H1 (cell line): ENCODE data around the gene PRSS16. TPM values are rescaled to one million over a fixed set of nuclear protein-coding genes. Genes with fewer than 3 reads are reported as not detected.

ENCODE experiments used
- CTCF ChIA-PET: fragments of 300-600 bp; sonication (Branson Sonifier 250); formaldehyde crosslinking; loops from one replicate; lab custom pipeline; 2021; ENCODE audit not compliant: partially characterized antibody; lab: Charles Lee
- POLR2A ChIA-PET: fragments of 300-600 bp; sonication (Branson Sonifier 250); formaldehyde crosslinking; loops from one replicate; lab custom pipeline; 2021; ENCODE audit warnings: inconsistent platforms; ENCODE audit not compliant: partially characterized antibody; lab: Charles Lee
- DNase-seq, 2 experiments: peaks; one replicate each; pipeline versions ENCODE4 v3.0.0 to v3.0.0-alpha.2; 2010 to 2022; ENCODE audit warnings: low spot score in 2 of 2, low read depth in 1 of 2, mixed read lengths in 1 of 2
- FAIRE-seq: peaks from 2 replicates; lab custom pipeline; 2011; peaks lifted over from hg19 to GRCh38; lab: Jason Lieb, UNC
- H2AFZ ChIP-seq: 2 replicates; pipeline ENCODE4 v1.8.1; 2012; ENCODE audit warnings: low read length, inconsistent platforms
- H2AK5ac ChIP-seq: 2 replicates; pipeline ENCODE4 v1.6.1; 2013; ENCODE audit warnings: low read depth, low read length
- H2BK120ac ChIP-seq: replicated peaks from 2 replicates; pipeline ENCODE3; 2013; ENCODE audit warnings: low read depth, low read length, inconsistent platforms
- H2BK12ac ChIP-seq: 2 replicates; pipeline ENCODE4 v1.6.1; 2013; ENCODE audit warnings: low read depth, low read length
- H2BK15ac ChIP-seq: 2 replicates; pipeline ENCODE4 v1.6.1; 2013; ENCODE audit warnings: low read length
- H2BK20ac ChIP-seq: 2 replicates; pipeline ENCODE4 v1.6.1; 2013; ENCODE audit warnings: low read length
- H2BK5ac ChIP-seq: 2 replicates; pipeline ENCODE4 v1.6.1; 2013; ENCODE audit warnings: low read depth, low read length
- H3K14ac ChIP-seq: 2 replicates; pipeline ENCODE4 v1.6.1; 2013; ENCODE audit warnings: inconsistent platforms; ENCODE audit not compliant: insufficient read length
- H3K18ac ChIP-seq: 2 replicates; pipeline ENCODE4 v1.6.1; 2013; ENCODE audit warnings: low read length; ENCODE audit errors: extremely low read depth
- H3K23ac ChIP-seq: 2 replicates; pipeline ENCODE4 v1.6.1; 2013; ENCODE audit warnings: inconsistent platforms; ENCODE audit not compliant: insufficient read length
- H3K23me2 ChIP-seq: 2 replicates; pipeline ENCODE4 v1.6.1; 2013; ENCODE audit warnings: low read depth, low read length
- H3K27ac ChIP-seq: 2 replicates; pipeline ENCODE4 v1.6.1; 2011; ENCODE audit warnings: low read depth, low read length, inconsistent platforms
- H3K27me3 ChIP-seq, 4 experiments: replicated peaks in 1 of 4; 1 replicate in 1 of 4; 2 replicates in 3 of 4; pipeline versions ENCODE4 v1.6.1 to v1.8.1; 2011 to 2013; ENCODE audit warnings: low read length in 3 of 4, mild to moderate bottlenecking in 3 of 4, inconsistent platforms in 2 of 4, mixed read lengths in 2 of 4, moderate library complexity in 1 of 4; ENCODE audit not compliant: control insufficient read depth in 3 of 4, insufficient read depth in 3 of 4; ENCODE audit errors: extremely low read depth in 1 of 4
- H3K36me3 ChIP-seq, 4 experiments: 2 replicates each; pipeline versions ENCODE4 v1.6.1 to v1.8.1; 2011 to 2013; ENCODE audit warnings: mild to moderate bottlenecking in 4 of 4, low read length in 3 of 4, moderate library complexity in 2 of 4, control low read depth in 1 of 4, inconsistent platforms in 1 of 4; ENCODE audit not compliant: insufficient read depth in 4 of 4, control insufficient read depth in 2 of 4
- H3K4ac ChIP-seq: replicated peaks from 2 replicates; pipeline ENCODE3; 2013; ENCODE audit warnings: low read length, low read depth, mixed read lengths, inconsistent platforms; ENCODE audit not compliant: insufficient read length
- H3K4me1 ChIP-seq, 4 experiments: replicated peaks in 1 of 4; 1 replicate in 1 of 4; 2 replicates in 3 of 4; pipeline versions ENCODE4 v1.6.1 to v1.8.1; 2011 to 2013; ENCODE audit warnings: low read length in 3 of 4, inconsistent platforms in 2 of 4, mixed read lengths in 1 of 4; ENCODE audit not compliant: insufficient read depth in 4 of 4, control insufficient read depth in 3 of 4
- H3K4me2 ChIP-seq, 2 experiments: 2 replicates each; pipeline versions ENCODE4 v1.6.1 to v1.8.1; 2011 to 2013; ENCODE audit warnings: low read depth in 2 of 2, low read length in 2 of 2, control low read depth in 1 of 2, inconsistent platforms in 1 of 2, mild to moderate bottlenecking in 1 of 2; ENCODE audit not compliant: insufficient read depth in 1 of 2
- H3K4me3 ChIP-seq, 4 experiments: fragments of 200-600, 300-600 bp in 1 of 4; sonication (generic), shearing (Covaris generic), sonication (Bioruptor Twin) in 1 of 4; 2 replicates each; pipeline versions ENCODE4 v1.5.1 to v1.8.1; 2011 to 2016; ENCODE audit warnings: low read length in 4 of 4, low read depth in 3 of 4, control low read depth in 2 of 4, inconsistent platforms in 2 of 4, mild to moderate bottlenecking in 2 of 4, mixed read lengths in 1 of 4, moderate library complexity in 1 of 4; ENCODE audit not compliant: insufficient read depth in 2 of 4; ENCODE audit errors: extremely low read depth in 1 of 4
- H3K56ac ChIP-seq: replicated peaks from 2 replicates; pipeline ENCODE3; 2013; ENCODE audit warnings: low read depth, mild to moderate bottlenecking, mixed read lengths, low read length, inconsistent platforms; ENCODE audit not compliant: insufficient read length
- H3K79me1 ChIP-seq: 2 replicates; pipeline ENCODE4 v1.6.1; 2013; ENCODE audit warnings: low read depth, low read length, control low read depth
- H3K79me2 ChIP-seq, 2 experiments: 2 replicates each; pipeline versions ENCODE4 v1.6.1 to v1.8.1; 2012 to 2013; ENCODE audit warnings: low read length in 2 of 2, mild to moderate bottlenecking in 2 of 2, inconsistent platforms in 1 of 2; ENCODE audit not compliant: insufficient read depth in 2 of 2, control insufficient read depth in 1 of 2
- H3K9ac ChIP-seq, 4 experiments: replicated peaks in 1 of 4; 1 replicate in 1 of 4; 2 replicates in 3 of 4; pipeline versions ENCODE4 v1.6.1 to v1.8.1; 2011 to 2013; ENCODE audit warnings: low read depth in 3 of 4, low read length in 3 of 4, control low read depth in 2 of 4, mild to moderate bottlenecking in 2 of 4, moderate library complexity in 2 of 4, inconsistent platforms in 1 of 4; ENCODE audit errors: extremely low read depth in 1 of 4
- H3K9me3 ChIP-seq, 2 experiments: 2 replicates each; pipeline versions ENCODE4 v1.6.1 to v1.8.1; 2012 to 2013; ENCODE audit warnings: mild to moderate bottlenecking in 2 of 2, moderate library complexity in 2 of 2, control low read depth in 1 of 2, inconsistent platforms in 1 of 2, low read depth in 1 of 2, low read length in 1 of 2, mixed read lengths in 1 of 2; ENCODE audit not compliant: insufficient read depth in 2 of 2
- H4K20me1 ChIP-seq, 2 experiments: replicated peaks in 1 of 2; 2 replicates each; pipeline versions ENCODE3 to v1.8.1; 2011 to 2013; ENCODE audit warnings: inconsistent platforms in 2 of 2, low read length in 2 of 2, mild to moderate bottlenecking in 1 of 2; ENCODE audit not compliant: insufficient read depth in 2 of 2, control insufficient read depth in 1 of 2
- H4K5ac ChIP-seq: 2 replicates; pipeline ENCODE4 v1.6.1; 2013; ENCODE audit warnings: low read length, low read depth, mixed read lengths, inconsistent platforms; ENCODE audit not compliant: insufficient read length
- H4K8ac ChIP-seq: 2 replicates; pipeline ENCODE4 v1.8.0; 2013; ENCODE audit warnings: mild to moderate bottlenecking, moderate library complexity, low read length, inconsistent platforms; ENCODE audit not compliant: insufficient read depth; ENCODE audit errors: extremely low read depth
- H4K91ac ChIP-seq: replicated peaks from 2 replicates; pipeline ENCODE3; 2013; ENCODE audit warnings: low read length, mixed read lengths, inconsistent platforms; ENCODE audit not compliant: insufficient read length
- EP300 ChIP-seq, 2 experiments: IDR thresholded peaks; 1 replicate in 1 of 2; 2 replicates in 1 of 2; pipeline ENCODE4 v1.6.1; 2011 to 2012; ENCODE audit warnings: low read depth in 2 of 2, low read length in 2 of 2, mild to moderate bottlenecking in 2 of 2, borderline replicate concordance in 1 of 2, inconsistent platforms in 1 of 2, moderate library complexity in 1 of 2
- FOSL1 ChIP-seq: IDR thresholded peaks from 2 replicates; pipeline ENCODE4 v1.6.1; 2011; ENCODE audit warnings: mild to moderate bottlenecking, low read depth, low read length, moderate library complexity; ENCODE audit not compliant: insufficient read depth
- GTF2F1 ChIP-seq: IDR thresholded peaks from 2 replicates; pipeline ENCODE4 v1.6.1; 2012; ENCODE audit warnings: low read depth, low read length, improper control_type of control experiment, borderline replicate concordance
- HDAC2 ChIP-seq, 2 experiments: fragments of 300-600 bp in 1 of 2; sonication (generic) in 1 of 2; IDR thresholded peaks; 2 replicates each; pipeline ENCODE4 v1.6.1; 2011 to 2012; ENCODE audit warnings: low read depth in 2 of 2, low read length in 2 of 2, mild to moderate bottlenecking in 2 of 2, moderate library complexity in 2 of 2, borderline replicate concordance in 1 of 2, inconsistent platforms in 1 of 2
- HDAC6 ChIP-seq: IDR thresholded peaks from one replicate; pipeline ENCODE4 v1.7.1; 2012; ENCODE audit warnings: low read depth, mild to moderate bottlenecking, inconsistent platforms, low read length, moderate library complexity
- KDM1A ChIP-seq: fragments of 200-600, 300-600 bp; sonication (generic); IDR thresholded peaks from 2 replicates; pipeline ENCODE4 v1.7.1; 2016; ENCODE audit warnings: mild to moderate bottlenecking, low read length, borderline replicate concordance
- NANOG ChIP-seq: IDR thresholded peaks from 2 replicates; pipeline ENCODE4 v1.6.1; 2011; ENCODE audit warnings: low read length, low read depth, mild to moderate bottlenecking, inconsistent platforms; ENCODE audit not compliant: insufficient read depth, poor library complexity, severe bottlenecking
- NRF1 ChIP-seq: IDR thresholded peaks from 2 replicates; pipeline ENCODE4 v1.6.1; 2011; ENCODE audit warnings: mild to moderate bottlenecking, low read depth, low read length, improper control_type of control experiment
- SIX5 ChIP-seq: IDR thresholded peaks from 2 replicates; pipeline ENCODE4 v1.6.1; 2011; ENCODE audit warnings: mild to moderate bottlenecking, low read depth, low read length
- SP2 ChIP-seq: IDR thresholded peaks from 2 replicates; pipeline ENCODE4 v1.6.1; 2012; ENCODE audit warnings: mild to moderate bottlenecking, low read length, inconsistent platforms
- TAF1 ChIP-seq: IDR thresholded peaks from 2 replicates; pipeline ENCODE4 v1.6.1; 2011; ENCODE audit warnings: mild to moderate bottlenecking, low read depth, low read length
- TBP ChIP-seq: IDR thresholded peaks from 2 replicates; pipeline ENCODE4 v1.6.1; 2011; ENCODE audit warnings: low read depth, low read length, improper control_type of control experiment
- WGBS, 2 experiments: shearing (Covaris generic) in 1 of 2; methylation state at CpG; one replicate each; pipeline versions ENCODE4 v1.1.6 to v1.1.7; 2013 to 2015; ENCODE audit warnings: low lambda C conversion rate in 2 of 2, mixed read lengths in 2 of 2, inconsistent platforms in 1 of 2, low coverage in 1 of 2, missing lambda C conversion rate in 1 of 2; ENCODE audit not compliant: insufficient replicate concordance in 2 of 2, insufficient coverage in 1 of 2, insufficient read length in 1 of 2; ENCODE audit errors: extremely low coverage in 1 of 2, missing lambda C conversion rate in 1 of 2; 5-methylcytosine and 5-hydroxymethylcytosine counted together
- polyA plus RNA-seq, 7 experiments: library from polyadenylated mRNA; depleted of rRNA in 3 of 7; stranded (reverse) in 5 of 7; unstranded in 2 of 7; fragments of >200 nt in 5 of 7; fragments of 200-250 nt in 2 of 7; gene quantifications; 1 replicate in 5 of 7; 2 replicates in 1 of 7; 4 replicates in 1 of 7; pipeline versions ENCODE4 v1.2.1 to v1.2.3, GENCODE V29; 2011 to 2013; ENCODE audit warnings: missing spikeins in 2 of 7, mixed read lengths in 2 of 7
- total RNA-seq: library from RNA; stranded (reverse); fragmentation: NEBNext Ultra II Directional; extraction: Animal tissue kit (Norgen Biotek cat#: 25700); gene quantifications from 2 replicates; pipeline ENCODE4 v1.2.1, GENCODE V29; 2021

Gene PRSS16
- total and polyA plus RNA-seq, 2 of the 8 experiments (the other 6 are each of a cell fraction or from before 2014, with no cell fraction given), result 20.2 to 38.9 TPM

- no peak overlapping the region for H2BK15ac ChIP-seq
- no peak for TF ChIP-seq HDAC6
- TF ChIP-seq FOSL1, result no peak
- TF ChIP-seq EP300 (IDR thresholded peaks at IDR 0.05; ENCODE audit: borderline replicate concordance in 1 of 2, low read depth in 2 of 2, low read length in 2 of 2), result no peak
- TF ChIP-seq HDAC2 (IDR thresholded peaks at IDR 0.05; ENCODE audit: borderline replicate concordance in 1 of 2, low read depth in 2 of 2, low read length in 2 of 2), result 0 out of 4 replicates have a peak, but pooled peaks of 1 of the 2 experiments have one; percentile 30
- TF ChIP-seq NRF1, result no peak
- no peak for TF ChIP-seq NANOG
- no peak for TF ChIP-seq SIX5
- no peak for TF ChIP-seq TAF1
- TF ChIP-seq SP2, result no peak
- TF ChIP-seq GTF2F1, result no peak
- TF ChIP-seq KDM1A, result no peak
- TF ChIP-seq TBP, result peak; percentile 54; the same call in 1 of the 2 replicates
Observed at GRCh38 chr6:27296106-27296783, 48.7 kb downstream of the PRSS16 start.

More at GRCh38 chr6:27296106-27296783, 48.7 kb downstream of the PRSS16 start:
- WGBS, 2 experiments, result 1% methylated on average over 27 of the region's 27 CpGs; no CpG with 5 or more reads in 1 of the 2 experiments
- H3K27me3 ChIP-seq, result peaks cover 0 to 11% (median 5%) of the 10 kb centered on the region in 4 experiments; a peak in 5 of 7 replicates
- H3K79me1 ChIP-seq, result no peaks in the 10 kb centered on the region
- no peak overlapping the region for H2BK120ac ChIP-seq
- H2BK20ac ChIP-seq, result no peak overlapping the region
- no peaks in the 10 kb centered on the region for H3K9me3 ChIP-seq
- H3K56ac ChIP-seq, result no peak overlapping the region
- peak overlapping the region; percentile 78 to 83 (median 80) for H3K4me3 ChIP-seq
- 0 out of 7 replicates have a peak overlapping the region, but pooled peaks of 1 of the 4 experiments have one; percentile 1 for H3K9ac ChIP-seq
- POLR2A ChIA-PET, result interaction anchor here (0.6 to 1.9 kb wide), 11 partner anchors 10 to 597 kb away, joined by 3 to 7 read pairs (median 3); a partner anchor contains a TSS
- peaks cover 17% of the 10 kb centered on the region for H3K23me2 ChIP-seq
- H4K8ac ChIP-seq, result no peak overlapping the region
- no peak overlapping the region for H3K4ac ChIP-seq
- H3K4me2 ChIP-seq, result peak overlapping the region; percentile 92 to 97
- no peak overlapping the region for H3K14ac ChIP-seq
- H4K91ac ChIP-seq, result no peak overlapping the region
- no peak overlapping the region for H2AK5ac ChIP-seq
- CTCF ChIA-PET, result interaction anchor here (0.7 to 1.6 kb wide), 16 partner anchors 8 to 476 kb away, joined by 3 to 9 read pairs (median 3); no protein-coding TSS in a partner anchor
- DNase-seq (peak in 1 of 2 experiments; percentile 69), FAIRE-seq (no peak)
- no peak overlapping the region for H3K18ac ChIP-seq
- no peaks in the 10 kb centered on the region for H3K79me2 ChIP-seq
- H3K27ac ChIP-seq, result no peak overlapping the region
- H4K20me1 ChIP-seq, result no peaks in the 10 kb centered on the region
- H2BK5ac ChIP-seq, result no peak overlapping the region
- H4K5ac ChIP-seq, result no peak overlapping the region
- H2BK12ac ChIP-seq, result no peak overlapping the region
- no peak overlapping the region for H3K23ac ChIP-seq
- H3K4me1 ChIP-seq, result peaks cover 0 to 9% (median 4%) of the 10 kb centered on the region in 4 experiments; a peak in 2 of 7 replicates
- no peaks in the 10 kb centered on the region for H3K36me3 ChIP-seq
- peak overlapping the region; percentile 31; the same call in 1 of the 2 replicates for H2AFZ ChIP-seq
